HepG2 (cell line): ENCODE results near the gene BBS1.

ENCODE experiments used
- CHCHD3 ChIP-seq: sonication (generic); formaldehyde crosslinking; IDR thresholded peaks from 2 replicates; pipeline ENCODE4 v1.8.0; 2022; ENCODE audit warnings: mild to moderate bottlenecking, missing genetic modification reagents, moderate library complexity
- CHD2 ChIP-seq: IDR thresholded peaks from 2 replicates; pipeline ENCODE4 v1.6.1; 2011; ENCODE audit warnings: low read depth, low read length, improper control_type of control experiment
- FOSL2 ChIP-seq: sonication (generic); formaldehyde crosslinking; IDR thresholded peaks from 2 replicates; pipeline ENCODE4 v1.4.0; 2020; ENCODE audit warnings: missing genetic modification reagents
- NFIC ChIP-seq: IDR thresholded peaks from 2 replicates; pipeline ENCODE4 v1.6.1; 2012; ENCODE audit warnings: mild to moderate bottlenecking, low read length, inconsistent platforms
- RNF2 ChIP-seq: fragments of 450-650 bp; conservative IDR thresholded peaks from 2 replicates; pipeline ENCODE4 v1.6.1; 2016; ENCODE audit warnings: low read depth
- SAFB2 ChIP-seq: sonication (generic); formaldehyde crosslinking; IDR thresholded peaks from 2 replicates; pipeline ENCODE4 v1.5.1; 2020; ENCODE audit warnings: missing genetic modification reagents, low read depth, mild to moderate bottlenecking, borderline replicate concordance
- SETDB1 ChIP-seq: sonication (generic); formaldehyde crosslinking; IDR thresholded peaks from 2 replicates; pipeline ENCODE4 v1.5.1; 2020; ENCODE audit warnings: missing genetic modification reagents, mild to moderate bottlenecking, borderline replicate concordance
- SIX4 ChIP-seq: sonication (generic); formaldehyde crosslinking; IDR thresholded peaks from 2 replicates; pipeline ENCODE4 v1.4.0; 2020; ENCODE audit warnings: missing genetic modification reagents
- TF ChIP-seq, protein P1 (sequence below): sonication (generic); formaldehyde crosslinking; IDR thresholded peaks from 2 replicates; pipeline ENCODE4 v1.5.0; 2020; ENCODE audit warnings: missing genetic modification reagents, mild to moderate bottlenecking, borderline replicate concordance

DNA sequence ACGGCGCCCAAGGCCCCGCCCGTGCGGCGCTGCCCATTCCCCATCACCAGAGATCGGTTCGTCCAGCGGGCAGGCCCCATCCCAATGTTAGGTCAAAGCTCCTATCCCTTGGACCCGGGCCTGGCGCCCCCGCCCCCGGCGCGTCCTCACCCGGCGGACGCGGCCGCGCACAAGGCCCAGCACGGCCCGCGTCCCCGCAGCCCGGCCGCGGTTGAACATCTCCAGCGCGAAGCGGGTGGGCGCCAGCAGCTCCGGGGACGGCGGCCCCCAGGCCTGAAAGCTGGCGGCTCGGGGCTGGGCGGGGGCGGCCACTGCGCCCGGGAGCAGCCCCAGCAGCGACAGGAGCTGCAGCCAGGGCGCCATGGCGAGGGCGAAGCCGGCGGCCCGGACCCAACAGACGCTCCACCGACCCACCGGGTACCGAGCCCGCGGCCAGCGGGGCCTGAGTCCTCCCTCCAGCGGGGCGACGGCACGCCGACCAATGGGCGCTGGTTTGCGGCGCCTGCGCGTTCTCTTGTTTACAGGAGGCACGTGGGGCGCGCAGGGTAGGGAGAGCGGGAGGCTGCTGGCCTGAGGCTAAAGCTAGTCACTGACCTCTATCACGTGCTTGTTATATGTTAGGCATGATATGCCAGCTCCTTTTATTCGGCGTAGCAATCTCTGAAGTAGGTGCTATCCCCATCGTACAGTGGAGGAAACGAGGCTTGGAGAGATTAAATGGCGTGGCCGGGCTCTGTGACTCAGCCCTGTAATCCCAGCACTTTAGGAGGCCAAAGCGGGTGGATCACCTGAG lies 57.9 kb downstream of the BBS1 start, which contains the start of gene CTSF:
- TF ChIP-seq NFIC (no peak), CHCHD3 (CRISPR knock-in tag) (no peak), SIX4 (no peak), CHD2 (no peak), SETDB1 (no peak), FOSL2 (CRISPR knock-in tag) (no peak), RNF2 (no peak), SAFB2 (CRISPR knock-in tag) (no peak)
- TF ChIP-seq, protein P1, sequence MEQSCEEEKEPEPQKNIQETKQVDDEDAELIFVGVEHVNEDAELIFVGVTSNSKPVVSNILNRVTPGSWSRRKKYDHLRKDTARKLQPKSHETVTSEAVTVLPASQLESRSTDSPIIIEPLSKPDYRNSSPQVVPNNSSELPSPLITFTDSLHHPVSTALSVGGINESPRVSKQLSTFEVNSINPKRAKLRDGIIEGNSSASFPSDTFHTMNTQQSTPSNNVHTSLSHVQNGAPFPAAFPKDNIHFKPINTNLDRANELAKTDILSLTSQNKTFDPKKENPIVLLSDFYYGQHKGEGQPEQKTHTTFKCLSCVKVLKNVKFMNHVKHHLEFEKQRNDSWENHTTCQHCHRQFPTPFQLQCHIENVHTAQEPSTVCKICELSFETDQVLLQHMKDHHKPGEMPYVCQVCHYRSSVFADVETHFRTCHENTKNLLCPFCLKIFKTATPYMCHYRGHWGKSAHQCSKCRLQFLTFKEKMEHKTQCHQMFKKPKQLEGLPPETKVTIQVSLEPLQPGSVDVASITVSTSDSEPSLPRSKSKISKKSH (CRISPR knock-in tag), result no peak
